H9 (cell line): ENCODE results near the gene ATXN7. TPM values are rescaled to one million over a fixed set of nuclear protein-coding genes. Genes with fewer than 3 reads are reported as not detected.

ENCODE experiments used
- DNase-seq: peaks from one replicate; pipeline ENCODE4 v3.0.0-alpha.2; 2017
- H2AFZ ChIP-seq: one replicate; pipeline ENCODE4 v1.6.1; 2013; ENCODE audit warnings: mild to moderate bottlenecking, low read length, control low read depth, moderate library complexity
- H2AK5ac ChIP-seq: 2 replicates; pipeline ENCODE4 v1.6.1; 2013; ENCODE audit warnings: low read length, control low read depth, mixed read lengths; ENCODE audit not compliant: insufficient read length
- H2BK120ac ChIP-seq: one replicate; pipeline ENCODE4 v1.6.1; 2013; ENCODE audit warnings: low read depth, mild to moderate bottlenecking, low read length, control low read depth, inconsistent platforms; ENCODE audit not compliant: poor library complexity, severe bottlenecking
- H2BK12ac ChIP-seq: 2 replicates; pipeline ENCODE4 v1.6.1; 2013; ENCODE audit warnings: low read length, control low read depth, mixed read lengths, low read depth; ENCODE audit not compliant: insufficient read length
- H2BK15ac ChIP-seq: 2 replicates; pipeline ENCODE4 v1.6.1; 2013; ENCODE audit warnings: low read depth, low read length, control low read depth
- H2BK20ac ChIP-seq: one replicate; pipeline ENCODE4 v1.6.1; 2013; ENCODE audit warnings: low read depth, mild to moderate bottlenecking, low read length, control low read depth, inconsistent platforms; ENCODE audit not compliant: poor library complexity, severe bottlenecking
- H2BK5ac ChIP-seq: 2 replicates; pipeline ENCODE4 v1.6.1; 2013; ENCODE audit warnings: low read length, control low read depth, mixed read lengths; ENCODE audit not compliant: insufficient read length
- H3K14ac ChIP-seq: 2 replicates; pipeline ENCODE4 v1.6.1; 2013; ENCODE audit warnings: low read length, control low read depth; ENCODE audit not compliant: insufficient read depth
- H3K18ac ChIP-seq: 2 replicates; pipeline ENCODE4 v1.6.1; 2013; ENCODE audit warnings: low read depth, mild to moderate bottlenecking, mixed read lengths, low read length, control low read depth; ENCODE audit not compliant: insufficient read length
- H3K23ac ChIP-seq: 2 replicates; pipeline ENCODE4 v1.6.1; 2013; ENCODE audit warnings: low read length, control low read depth, mixed read lengths, low read depth; ENCODE audit not compliant: insufficient read length
- H3K23me2 ChIP-seq: 2 replicates; pipeline ENCODE4 v1.6.1; 2013; ENCODE audit warnings: low read depth, mild to moderate bottlenecking, mixed read lengths, low read length, control low read depth; ENCODE audit not compliant: insufficient read length, poor library complexity, severe bottlenecking
- H3K27ac ChIP-seq: 2 replicates; pipeline ENCODE4 v1.5.1; 2013; ENCODE audit warnings: low read length, control low read depth, mixed read lengths, low read depth; ENCODE audit not compliant: insufficient read length
- H3K27me3 ChIP-seq: 2 replicates; pipeline ENCODE4 v1.6.1; 2013; ENCODE audit warnings: low read length, control low read depth, inconsistent platforms; ENCODE audit not compliant: insufficient read depth
- H3K4ac ChIP-seq: 2 replicates; pipeline ENCODE4 v1.6.1; 2013; ENCODE audit warnings: low read depth, mild to moderate bottlenecking, control low read depth, inconsistent platforms, low read length, moderate library complexity
- H3K4me1 ChIP-seq: 2 replicates; pipeline ENCODE4 v1.6.1; 2013; ENCODE audit warnings: low read length, control low read depth, inconsistent platforms; ENCODE audit not compliant: insufficient read depth
- H3K4me2 ChIP-seq: 2 replicates; pipeline ENCODE4 v1.6.1; 2013; ENCODE audit warnings: low read length, control low read depth, mixed read lengths; ENCODE audit not compliant: insufficient read length, insufficient read depth
- H3K56ac ChIP-seq: 2 replicates; pipeline ENCODE4 v1.6.1; 2013; ENCODE audit warnings: low read depth, mild to moderate bottlenecking, mixed read lengths, low read length, control low read depth; ENCODE audit not compliant: insufficient read length
- H3K79me1 ChIP-seq: 2 replicates; pipeline ENCODE4 v1.6.1; 2013; ENCODE audit warnings: low read depth, mild to moderate bottlenecking, moderate library complexity, low read length, control low read depth, inconsistent platforms; ENCODE audit not compliant: insufficient read depth, poor library complexity, severe bottlenecking
- H3K79me2 ChIP-seq: 2 replicates; pipeline ENCODE4 v1.6.1; 2013; ENCODE audit warnings: low read length, control low read depth, inconsistent platforms; ENCODE audit not compliant: insufficient read depth
- H3K9ac ChIP-seq: 2 replicates; pipeline ENCODE4 v1.6.1; 2013; ENCODE audit warnings: low read length, control low read depth, mixed read lengths; ENCODE audit not compliant: insufficient read length; ENCODE audit errors: extremely low read depth
- H3K9me3 ChIP-seq: one replicate; pipeline ENCODE4 v1.6.1; 2013; ENCODE audit warnings: low read depth, low read length, inconsistent platforms; ENCODE audit not compliant: control insufficient read depth
- H3T11ph ChIP-seq: one replicate; pipeline ENCODE4 v1.6.1; 2013; ENCODE audit warnings: mild to moderate bottlenecking, low read length, control low read depth, inconsistent platforms
- H4K20me1 ChIP-seq: one replicate; pipeline ENCODE4 v1.6.1; 2013; ENCODE audit not compliant: control insufficient read depth, insufficient read length, insufficient read depth
- H4K5ac ChIP-seq: 2 replicates; pipeline ENCODE4 v1.6.1; 2013; ENCODE audit warnings: low read depth, mild to moderate bottlenecking, mixed read lengths, low read length, control low read depth; ENCODE audit not compliant: insufficient read length
- H4K8ac ChIP-seq: replicated peaks from 2 replicates; pipeline ENCODE4 v1.6.1; 2013; ENCODE audit warnings: low read length, control low read depth, mixed read lengths, low read depth; ENCODE audit not compliant: insufficient read length
- H4K91ac ChIP-seq: 2 replicates; pipeline ENCODE4 v1.6.1; 2013; ENCODE audit warnings: low read depth, mild to moderate bottlenecking, moderate library complexity, mixed read lengths, low read length, control low read depth; ENCODE audit not compliant: insufficient read length
- H3K27ac Mint-ChIP-seq, 3 experiments: 2 replicates in 2 of 3; 3 replicates in 1 of 3; pipeline ENCODE4 v1.8.0; 2020 to 2021; ENCODE audit warnings: mixed read lengths in 3 of 3, mild to moderate bottlenecking in 1 of 3, moderate library complexity in 1 of 3
- H3K27me3 Mint-ChIP-seq: 2 replicates; pipeline ENCODE4 v1.8.0; 2021; ENCODE audit warnings: low read depth, mild to moderate bottlenecking, moderate library complexity, mixed read lengths
- H3K36me3 Mint-ChIP-seq, 3 experiments: 2 replicates in 2 of 3; 3 replicates in 1 of 3; pipeline ENCODE4 v1.8.0; 2020 to 2021; ENCODE audit warnings: low read depth in 3 of 3, mixed read lengths in 3 of 3; ENCODE audit not compliant: insufficient read depth in 1 of 3
- H3K4me1 Mint-ChIP-seq, 2 experiments: 2 replicates each; pipeline ENCODE4 v1.8.0; 2020; ENCODE audit warnings: mixed read lengths in 2 of 2
- H3K4me3 Mint-ChIP-seq, 2 experiments: 2 replicates in 1 of 2; 3 replicates in 1 of 2; pipeline ENCODE4 v1.8.0; 2020 to 2021; ENCODE audit warnings: mild to moderate bottlenecking in 2 of 2, mixed read lengths in 2 of 2, moderate library complexity in 1 of 2
- H3K9me3 Mint-ChIP-seq, 2 experiments: 2 replicates in 1 of 2; 3 replicates in 1 of 2; pipeline ENCODE4 v1.8.0; 2020; ENCODE audit warnings: mild to moderate bottlenecking in 2 of 2, mixed read lengths in 2 of 2, moderate library complexity in 1 of 2
- WGBS: extraction: QIAGEN DNeasy Blood & Tissue Kit; methylation state at CpG from one replicate; pipeline ENCODE4 v1.1.7; 2013; ENCODE audit warnings: missing lambda C conversion rate, low lambda C conversion rate, mixed read lengths; ENCODE audit not compliant: insufficient read length; ENCODE audit errors: extremely low coverage; 5-methylcytosine and 5-hydroxymethylcytosine counted together
- total RNA-seq: library from RNA; stranded (reverse); gene quantifications from 2 replicates; pipeline ENCODE4 v1.2.1, GENCODE V29; 2021
- TF ChIP-seq, protein P1 (sequence below): fragments of 200-600 bp; sonication (generic); conservative IDR thresholded peaks from 3 replicates; pipeline ENCODE4 v1.8.0; 2021; ENCODE audit warnings: antibody characterized with exemption, mild to moderate bottlenecking

Gene ATXN7
- total RNA-seq, 1 experiment from 2014 or later = 21.5 TPM

DNA sequence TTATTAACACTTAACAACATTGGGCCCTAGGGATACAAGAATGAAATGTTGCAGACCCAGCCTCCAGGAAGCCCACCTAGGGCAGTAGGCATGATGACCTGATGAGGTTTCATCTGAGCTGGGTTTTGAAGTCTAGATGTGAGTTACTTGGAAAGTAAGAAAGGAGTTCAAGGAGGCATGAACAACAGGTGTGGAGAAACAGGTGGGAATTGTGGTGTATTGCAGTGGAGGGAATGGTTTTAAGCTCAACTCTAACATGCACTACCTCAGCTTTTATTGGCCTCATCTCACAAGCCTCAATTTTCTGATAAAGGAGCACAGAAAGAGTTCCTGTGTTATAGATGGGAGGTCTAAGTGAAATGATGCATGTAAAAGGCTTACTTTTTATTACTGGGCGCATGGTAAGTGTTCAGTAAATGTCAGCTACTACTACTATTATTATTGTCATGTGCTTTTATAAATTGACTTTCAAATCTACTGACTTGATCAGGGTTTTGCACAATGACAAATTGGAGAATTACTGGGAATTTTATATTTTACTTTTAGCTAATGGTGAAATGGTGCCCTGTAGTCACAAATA lies 29.2 kb downstream of the ATXN7 start:
- H2BK5ac ChIP-seq = no peak overlapping the region

More for the DNA sequence above, 29.2 kb downstream of the ATXN7 start:
- Histone ChIP-seq H3K23ac (no peak overlapping the region), H3K27ac (no peak overlapping the region), H3K9ac (no peak overlapping the region), H3K27me3 (no peaks in the 10 kb centered on the region), H4K8ac (no peak overlapping the region), H4K5ac (no peak overlapping the region), H3K18ac (no peak overlapping the region), H2BK12ac (no peak overlapping the region), H3K56ac (no peak overlapping the region), H2AFZ (no peak overlapping the region), H2BK120ac (no peak overlapping the region), H3K79me1 (no peaks in the 10 kb centered on the region), H3K79me2 (0 out of 2 replicates have a peak, but pooled peaks cover 2% of the 10 kb centered on the region), H3K4me1 (peaks cover 2% of the 10 kb centered on the region; the same call in 1 of the 2 replicates), H4K91ac (no peak overlapping the region), H4K20me1 (no peaks in the 10 kb centered on the region), H2BK15ac (no peak overlapping the region), H3K9me3 (no peaks in the 10 kb centered on the region), H3K4ac (no peak overlapping the region), H2AK5ac (no peak overlapping the region), H2BK20ac (no peak overlapping the region), H3K14ac (no peak overlapping the region), H3K23me2 (no peaks in the 10 kb centered on the region), H3T11ph (no peak overlapping the region), H3K4me2 (no peak overlapping the region)
- Mint-ChIP-seq H3K36me3 (peaks cover 0 to 2% (median 0%) of the 10 kb centered on the region in 3 experiments; a peak in 2 of 7 replicates), H3K27me3 (no peaks in the 10 kb centered on the region), H3K27ac (no peak overlapping the region), H3K4me1 (peaks cover 14 to 20% of the 10 kb centered on the region in 2 experiments), H3K4me3 (no peak overlapping the region), H3K9me3 (no peaks in the 10 kb centered on the region)
- no peak for DNase-seq
- TF ChIP-seq, protein P1, sequence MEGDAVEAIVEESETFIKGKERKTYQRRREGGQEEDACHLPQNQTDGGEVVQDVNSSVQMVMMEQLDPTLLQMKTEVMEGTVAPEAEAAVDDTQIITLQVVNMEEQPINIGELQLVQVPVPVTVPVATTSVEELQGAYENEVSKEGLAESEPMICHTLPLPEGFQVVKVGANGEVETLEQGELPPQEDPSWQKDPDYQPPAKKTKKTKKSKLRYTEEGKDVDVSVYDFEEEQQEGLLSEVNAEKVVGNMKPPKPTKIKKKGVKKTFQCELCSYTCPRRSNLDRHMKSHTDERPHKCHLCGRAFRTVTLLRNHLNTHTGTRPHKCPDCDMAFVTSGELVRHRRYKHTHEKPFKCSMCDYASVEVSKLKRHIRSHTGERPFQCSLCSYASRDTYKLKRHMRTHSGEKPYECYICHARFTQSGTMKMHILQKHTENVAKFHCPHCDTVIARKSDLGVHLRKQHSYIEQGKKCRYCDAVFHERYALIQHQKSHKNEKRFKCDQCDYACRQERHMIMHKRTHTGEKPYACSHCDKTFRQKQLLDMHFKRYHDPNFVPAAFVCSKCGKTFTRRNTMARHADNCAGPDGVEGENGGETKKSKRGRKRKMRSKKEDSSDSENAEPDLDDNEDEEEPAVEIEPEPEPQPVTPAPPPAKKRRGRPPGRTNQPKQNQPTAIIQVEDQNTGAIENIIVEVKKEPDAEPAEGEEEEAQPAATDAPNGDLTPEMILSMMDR = no peak
- no CpG with 5 or more reads among the region's 1 CpG for WGBS
